ENCODE results near the gene BARHL1. TPM values are rescaled to one million over a fixed set of nuclear protein-coding genes. Genes with fewer than 3 reads are reported as not detected.

BARHL1 gene
- total RNA-seq, 1 experiment from 2014 or later = not detected

GRCh38 chr9:132630116-132630515 lies 47.7 kb downstream of the BARHL1 start:
- TF ChIP-seq, protein P1, sequence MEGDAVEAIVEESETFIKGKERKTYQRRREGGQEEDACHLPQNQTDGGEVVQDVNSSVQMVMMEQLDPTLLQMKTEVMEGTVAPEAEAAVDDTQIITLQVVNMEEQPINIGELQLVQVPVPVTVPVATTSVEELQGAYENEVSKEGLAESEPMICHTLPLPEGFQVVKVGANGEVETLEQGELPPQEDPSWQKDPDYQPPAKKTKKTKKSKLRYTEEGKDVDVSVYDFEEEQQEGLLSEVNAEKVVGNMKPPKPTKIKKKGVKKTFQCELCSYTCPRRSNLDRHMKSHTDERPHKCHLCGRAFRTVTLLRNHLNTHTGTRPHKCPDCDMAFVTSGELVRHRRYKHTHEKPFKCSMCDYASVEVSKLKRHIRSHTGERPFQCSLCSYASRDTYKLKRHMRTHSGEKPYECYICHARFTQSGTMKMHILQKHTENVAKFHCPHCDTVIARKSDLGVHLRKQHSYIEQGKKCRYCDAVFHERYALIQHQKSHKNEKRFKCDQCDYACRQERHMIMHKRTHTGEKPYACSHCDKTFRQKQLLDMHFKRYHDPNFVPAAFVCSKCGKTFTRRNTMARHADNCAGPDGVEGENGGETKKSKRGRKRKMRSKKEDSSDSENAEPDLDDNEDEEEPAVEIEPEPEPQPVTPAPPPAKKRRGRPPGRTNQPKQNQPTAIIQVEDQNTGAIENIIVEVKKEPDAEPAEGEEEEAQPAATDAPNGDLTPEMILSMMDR (conservative IDR thresholded peaks at IDR 0.05) = no peak
- Mint-ChIP-seq H3K27me3 (ENCODE audit: low read depth) (no peaks in the 10 kb centered on the region), H3K36me3 (ENCODE audit: insufficient read depth in 1 of 3, low read depth in 3 of 3) (peaks cover 18 to 58% (median 33%) of the 10 kb centered on the region in 3 experiments; a peak in 6 of 7 replicates), H3K27ac (peak overlapping the region in 2 of 3 experiments; percentile 17 to 27; a peak in 1 of 7 replicates), H3K9me3 (no peaks in the 10 kb centered on the region), H3K4me3 (no peak overlapping the region), H3K4me1 (peaks cover 6 to 22% of the 10 kb centered on the region in 2 experiments)
- H3T11ph ChIP-seq (ENCODE audit: low read length) = no peak overlapping the region
- no peak overlapping the region for H2BK120ac ChIP-seq (ENCODE audit: low read depth, low read length, poor library complexity, severe bottlenecking)
- H3K23me2 ChIP-seq (ENCODE audit: insufficient read length, low read depth, low read length, poor library complexity, severe bottlenecking) = no peaks in the 10 kb centered on the region
- no peak overlapping the region for H2AFZ ChIP-seq (ENCODE audit: low read length)
- WGBS (ENCODE audit: extremely low coverage, insufficient read length, low lambda C conversion rate) = no CpG with 5 or more reads among the region's 9 CpGs
- no peak overlapping the region for H3K27ac ChIP-seq (ENCODE audit: insufficient read length, low read depth, low read length)
- H2BK20ac ChIP-seq (ENCODE audit: low read depth, low read length, poor library complexity, severe bottlenecking) = no peak overlapping the region
- H4K8ac ChIP-seq (replicated peaks; ENCODE audit: insufficient read length, low read depth, low read length) = no peak overlapping the region
- no peaks in the 10 kb centered on the region for H3K79me1 ChIP-seq (ENCODE audit: insufficient read depth, low read depth, low read length, poor library complexity, severe bottlenecking)
- H3K27me3 ChIP-seq (ENCODE audit: insufficient read depth, low read length) = no peaks in the 10 kb centered on the region
- H2BK5ac ChIP-seq (ENCODE audit: insufficient read length, low read length) = no peak overlapping the region
- H4K20me1 ChIP-seq (ENCODE audit: control insufficient read depth, insufficient read depth, insufficient read length) = no peaks in the 10 kb centered on the region
- no peaks in the 10 kb centered on the region for H3K4me1 ChIP-seq (ENCODE audit: insufficient read depth, low read length)
- H3K79me2 ChIP-seq (ENCODE audit: insufficient read depth, low read length) = no peaks in the 10 kb centered on the region
- H2BK15ac ChIP-seq (ENCODE audit: low read depth, low read length) = no peak overlapping the region
- H3K23ac ChIP-seq (ENCODE audit: insufficient read length, low read depth, low read length) = no peak overlapping the region
- H3K9ac ChIP-seq (ENCODE audit: extremely low read depth, insufficient read length, low read length) = no peak overlapping the region
- H3K56ac ChIP-seq (ENCODE audit: insufficient read length, low read depth, low read length) = no peak overlapping the region
- H3K4ac ChIP-seq (ENCODE audit: low read depth, low read length) = no peak overlapping the region
- no peak overlapping the region for H2BK12ac ChIP-seq (ENCODE audit: insufficient read length, low read depth, low read length)
- H4K5ac ChIP-seq (ENCODE audit: insufficient read length, low read depth, low read length) = no peak overlapping the region
- no peaks in the 10 kb centered on the region for H3K9me3 ChIP-seq (ENCODE audit: control insufficient read depth, low read depth, low read length)
- no peak for DNase-seq
- H3K18ac ChIP-seq (ENCODE audit: insufficient read length, low read depth, low read length) = no peak overlapping the region
- no peak overlapping the region for H2AK5ac ChIP-seq (ENCODE audit: insufficient read length, low read length)
- H4K91ac ChIP-seq (ENCODE audit: insufficient read length, low read depth, low read length) = no peak overlapping the region
- H3K4me2 ChIP-seq (ENCODE audit: insufficient read depth, insufficient read length, low read length) = no peak overlapping the region
- no peak overlapping the region for H3K14ac ChIP-seq (ENCODE audit: insufficient read depth, low read length)
